Choroid plexus epithelial cell (primary cell): Measurements from ENCODE around the gene AUTS2.

Source experiments
- DNase-seq: peaks from one replicate; pipeline ENCODE4 v3.0.0-alpha.2; 2010; ENCODE audit warnings: low read depth
- H3K4me3 ChIP-seq: 2 replicates; pipeline ENCODE4 v1.5.1; 2011; ENCODE audit warnings: low read depth, mild to moderate bottlenecking, control low read depth, low read length, moderate library complexity
- TF ChIP-seq, protein P1 (sequence below): conservative IDR thresholded peaks from 2 replicates; pipeline ENCODE4 v1.5.1; 2011; ENCODE audit warnings: low read depth, mild to moderate bottlenecking, control low read depth, inconsistent platforms, low read length, moderate library complexity

The AUTS2 gene

DNA sequence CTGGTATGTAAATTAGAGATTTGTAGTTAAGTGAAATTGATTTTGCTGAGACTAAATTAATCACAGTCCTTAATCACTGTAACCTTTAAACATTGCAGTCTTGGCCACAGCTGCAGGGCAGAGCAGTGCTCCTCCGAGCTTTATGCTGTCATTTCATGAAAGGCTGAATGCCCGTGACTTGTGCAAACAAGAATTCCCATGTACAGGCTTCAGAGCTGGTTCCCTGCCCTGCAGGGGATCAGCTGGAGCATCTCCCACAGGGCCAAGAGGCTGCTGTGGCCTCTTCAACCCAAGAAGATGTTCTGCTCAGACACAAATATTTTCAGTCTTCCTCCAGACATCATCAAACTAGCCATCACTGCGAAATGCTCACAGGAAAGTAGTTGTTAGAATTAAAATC is 419.1 kb downstream of the AUTS2 start:
- TF ChIP-seq, protein P1, sequence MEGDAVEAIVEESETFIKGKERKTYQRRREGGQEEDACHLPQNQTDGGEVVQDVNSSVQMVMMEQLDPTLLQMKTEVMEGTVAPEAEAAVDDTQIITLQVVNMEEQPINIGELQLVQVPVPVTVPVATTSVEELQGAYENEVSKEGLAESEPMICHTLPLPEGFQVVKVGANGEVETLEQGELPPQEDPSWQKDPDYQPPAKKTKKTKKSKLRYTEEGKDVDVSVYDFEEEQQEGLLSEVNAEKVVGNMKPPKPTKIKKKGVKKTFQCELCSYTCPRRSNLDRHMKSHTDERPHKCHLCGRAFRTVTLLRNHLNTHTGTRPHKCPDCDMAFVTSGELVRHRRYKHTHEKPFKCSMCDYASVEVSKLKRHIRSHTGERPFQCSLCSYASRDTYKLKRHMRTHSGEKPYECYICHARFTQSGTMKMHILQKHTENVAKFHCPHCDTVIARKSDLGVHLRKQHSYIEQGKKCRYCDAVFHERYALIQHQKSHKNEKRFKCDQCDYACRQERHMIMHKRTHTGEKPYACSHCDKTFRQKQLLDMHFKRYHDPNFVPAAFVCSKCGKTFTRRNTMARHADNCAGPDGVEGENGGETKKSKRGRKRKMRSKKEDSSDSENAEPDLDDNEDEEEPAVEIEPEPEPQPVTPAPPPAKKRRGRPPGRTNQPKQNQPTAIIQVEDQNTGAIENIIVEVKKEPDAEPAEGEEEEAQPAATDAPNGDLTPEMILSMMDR = no peak
- no peak overlapping the region for H3K4me3 ChIP-seq
- DNase-seq = no peak

DNA sequence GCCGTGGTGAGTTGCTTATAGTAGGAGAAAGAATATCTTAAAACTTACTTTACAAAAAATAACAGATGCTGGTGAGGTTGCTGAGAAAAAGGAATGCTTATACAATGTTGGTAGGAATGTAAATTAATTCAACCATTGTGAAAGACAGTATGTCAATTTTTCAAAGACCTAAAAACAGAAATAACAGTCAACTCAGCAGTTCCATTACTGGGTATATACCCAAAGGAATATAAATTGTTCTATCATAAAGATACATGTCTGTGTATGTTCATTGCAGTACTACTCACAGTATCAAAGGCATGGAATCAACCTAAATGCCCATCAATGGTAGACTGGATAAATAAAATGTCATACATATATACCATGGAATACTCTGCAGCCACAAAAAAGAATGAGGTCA is 420.4 kb downstream of the AUTS2 start:
- TF ChIP-seq, protein P1 = no peak
- H3K4me3 ChIP-seq = no peak overlapping the region
- DNase-seq = no peak

DNA sequence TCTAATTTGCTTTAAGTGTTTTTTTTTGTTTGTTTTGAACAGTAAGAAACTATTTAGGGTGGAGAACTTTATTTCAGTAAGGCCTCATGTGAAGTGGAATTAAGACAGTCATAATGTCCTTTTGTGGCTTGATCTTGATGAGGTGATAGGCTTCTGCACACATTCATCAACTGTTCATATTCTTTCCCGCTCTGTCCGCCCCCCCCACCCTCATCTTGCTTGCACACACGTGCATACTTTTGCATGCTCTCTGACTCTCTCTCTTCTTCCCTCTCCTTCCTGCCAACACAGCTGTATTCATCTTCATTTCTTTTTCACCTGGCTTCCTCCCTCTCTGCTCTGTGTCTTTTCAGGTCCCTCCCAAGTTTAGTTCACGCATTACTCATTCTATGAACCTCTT is 429.6 kb downstream of the AUTS2 start:
- TF ChIP-seq, protein P1 = no peak
- DNase-seq = no peak

DNA sequence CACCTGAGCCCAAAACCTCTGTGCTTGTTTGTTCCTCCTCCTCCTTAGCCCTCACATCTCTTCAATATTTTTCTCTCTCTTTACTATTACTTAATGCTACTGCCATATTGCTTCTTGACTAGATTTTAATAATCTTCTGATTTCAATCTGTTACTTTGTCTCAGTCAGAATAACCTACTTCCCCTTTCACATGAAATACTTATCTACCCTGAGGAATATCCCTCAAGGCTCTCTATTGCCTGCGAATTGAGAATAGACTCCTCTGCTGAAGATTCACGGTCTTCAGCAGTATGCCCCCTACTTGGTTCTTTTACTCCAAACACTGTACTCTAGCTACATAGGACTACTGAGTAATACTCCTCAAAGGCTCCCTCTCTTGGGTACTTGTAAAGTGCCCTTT is 430.3 kb downstream of the AUTS2 start:
- no peak overlapping the region for H3K4me3 ChIP-seq
- TF ChIP-seq, protein P1 = no peak
- DNase-seq = no peak

More for the DNA sequence above, 429.6 kb downstream of the AUTS2 start:
- no peak overlapping the region for H3K4me3 ChIP-seq

DNA sequence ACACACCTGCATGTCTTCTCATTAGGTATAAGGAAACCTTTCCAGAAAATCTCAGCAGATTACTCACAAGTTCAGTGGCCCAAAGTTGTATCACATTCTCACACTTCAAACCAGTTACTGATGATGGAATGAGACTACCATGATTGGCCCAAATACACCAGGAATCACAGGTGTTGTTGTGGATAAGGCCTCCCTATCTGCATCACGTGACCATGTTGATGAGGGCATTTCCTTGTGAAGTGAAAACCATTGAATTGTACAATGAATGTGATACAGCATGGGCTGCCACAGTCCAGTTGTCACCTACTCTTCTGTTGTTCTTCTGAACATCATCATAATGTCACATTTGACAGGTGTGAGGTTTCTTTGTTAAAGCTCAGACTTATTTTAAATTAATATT is 431.7 kb downstream of the AUTS2 start:
- H3K4me3 ChIP-seq = no peak overlapping the region
- TF ChIP-seq, protein P1 = no peak
- DNase-seq = no peak

DNA sequence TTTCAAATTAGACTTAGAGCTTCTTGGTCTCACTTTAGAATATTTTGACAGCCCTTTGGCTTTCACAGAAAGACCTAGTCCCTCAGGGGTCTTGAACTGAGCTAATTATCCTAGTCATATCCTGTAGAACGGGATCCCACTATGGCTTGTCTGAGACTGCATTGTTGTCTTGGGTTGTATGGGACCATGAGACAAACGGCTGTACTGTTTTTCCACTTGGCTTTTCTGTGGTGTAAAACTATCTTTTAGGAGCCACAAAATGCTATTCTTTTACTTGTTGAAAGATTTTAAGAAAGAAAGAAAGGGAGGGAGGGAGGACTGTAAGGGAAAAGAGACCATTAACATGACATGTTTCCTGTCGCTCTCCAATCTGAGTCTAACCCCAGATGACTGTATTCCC is 432.5 kb downstream of the AUTS2 start:
- TF ChIP-seq, protein P1 = no peak
- H3K4me3 ChIP-seq = no peak overlapping the region
- DNase-seq = no peak

DNA sequence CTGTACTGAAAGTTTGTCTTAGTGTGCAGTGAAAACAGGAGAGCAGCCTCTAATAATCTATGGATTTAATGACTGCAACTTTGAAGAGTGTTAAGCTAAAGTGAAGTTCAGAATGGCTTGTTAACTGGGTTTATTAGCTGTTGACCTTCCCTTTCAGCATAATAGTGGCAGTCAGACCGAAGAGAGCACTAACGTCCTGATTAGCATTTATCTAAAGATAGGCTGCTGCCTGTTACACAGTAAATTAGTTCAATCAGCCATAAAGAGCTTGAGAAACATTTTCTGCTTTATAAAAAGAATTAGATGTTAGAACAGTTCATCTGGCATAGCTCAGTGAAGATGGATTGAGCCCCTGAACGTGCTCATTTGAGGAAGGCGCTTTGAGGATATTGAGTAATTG is 433.0 kb downstream of the AUTS2 start:
- H3K4me3 ChIP-seq = no peak overlapping the region
- no peak for DNase-seq
- TF ChIP-seq, protein P1 = no peak
